IPS DF 4.7 (cell line): ENCODE data around the gene SMPD1.
"Not testable (repeated sequence)": the region's sequence is repeated elsewhere in the genome, so short reads cannot be mapped to it uniquely, and the experiment has no call there.

Source experiments
- DNase-seq: peaks from one replicate; pipeline ENCODE4 v3.0.0-alpha.2; 2013; ENCODE audit warnings: low spot score; ENCODE audit errors: extremely low read depth

The SMPD1 gene

DNA sequence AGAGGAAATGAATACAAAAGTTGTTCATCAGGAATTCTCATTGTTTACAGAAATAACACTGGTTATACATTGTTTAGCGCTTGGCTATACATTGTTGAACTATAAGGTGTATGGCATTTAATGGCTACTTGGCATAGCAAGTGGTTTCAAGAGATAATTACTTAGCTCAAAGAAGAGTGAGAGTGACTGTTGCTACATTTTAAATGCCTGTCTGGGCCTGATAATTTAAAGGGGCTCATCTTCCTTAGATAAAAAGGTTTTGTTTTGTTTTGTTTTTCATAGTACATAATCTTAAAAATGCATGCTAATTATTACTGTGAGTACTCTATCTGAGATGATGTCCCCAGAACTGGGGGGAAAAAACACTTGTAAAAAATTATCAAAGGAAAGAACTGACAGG, 1.5 kb upstream of the SMPD1 start:
- no peak for DNase-seq

DNA sequence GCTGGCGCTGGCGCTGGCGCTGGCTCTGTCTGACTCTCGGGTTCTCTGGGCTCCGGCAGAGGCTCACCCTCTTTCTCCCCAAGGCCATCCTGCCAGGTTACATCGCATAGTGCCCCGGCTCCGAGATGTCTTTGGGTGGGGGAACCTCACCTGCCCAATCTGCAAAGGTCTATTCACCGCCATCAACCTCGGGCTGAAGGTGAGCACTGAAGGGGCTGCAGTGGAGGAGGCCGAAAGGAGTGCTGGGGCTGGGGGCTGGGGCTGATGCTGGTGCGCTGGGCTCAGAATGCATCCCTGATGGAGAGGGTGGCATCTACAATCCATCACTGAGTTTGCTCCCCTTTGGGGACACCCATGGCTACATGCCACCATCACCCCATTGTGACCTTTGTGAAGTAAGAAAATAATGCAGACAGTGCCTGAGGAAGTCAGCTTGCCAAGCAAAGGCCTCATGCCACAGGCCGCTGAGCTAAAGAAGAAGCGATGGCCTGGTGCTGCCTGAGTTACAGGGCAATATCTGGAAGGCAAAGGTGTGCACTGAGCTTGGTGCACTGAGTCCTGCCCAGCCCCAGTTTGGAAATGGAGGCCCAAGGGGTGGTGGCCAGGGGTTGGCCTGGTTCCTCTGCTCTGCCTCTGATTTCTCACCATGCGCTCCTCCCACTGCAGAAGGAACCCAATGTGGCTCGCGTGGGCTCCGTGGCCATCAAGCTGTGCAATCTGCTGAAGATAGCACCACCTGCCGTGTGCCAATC, 620 bp downstream of the SMPD1 start:
- no peak for DNase-seq

DNA sequence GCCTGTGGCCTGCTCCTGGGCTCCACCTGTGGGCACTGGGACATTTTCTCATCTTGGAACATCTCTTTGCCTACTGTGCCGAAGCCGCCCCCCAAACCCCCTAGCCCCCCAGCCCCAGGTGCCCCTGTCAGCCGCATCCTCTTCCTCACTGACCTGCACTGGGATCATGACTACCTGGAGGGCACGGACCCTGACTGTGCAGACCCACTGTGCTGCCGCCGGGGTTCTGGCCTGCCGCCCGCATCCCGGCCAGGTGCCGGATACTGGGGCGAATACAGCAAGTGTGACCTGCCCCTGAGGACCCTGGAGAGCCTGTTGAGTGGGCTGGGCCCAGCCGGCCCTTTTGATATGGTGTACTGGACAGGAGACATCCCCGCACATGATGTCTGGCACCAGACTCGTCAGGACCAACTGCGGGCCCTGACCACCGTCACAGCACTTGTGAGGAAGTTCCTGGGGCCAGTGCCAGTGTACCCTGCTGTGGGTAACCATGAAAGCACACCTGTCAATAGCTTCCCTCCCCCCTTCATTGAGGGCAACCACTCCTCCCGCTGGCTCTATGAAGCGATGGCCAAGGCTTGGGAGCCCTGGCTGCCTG, 1.4 kb downstream of the SMPD1 start:
- no peak for DNase-seq

DNA sequence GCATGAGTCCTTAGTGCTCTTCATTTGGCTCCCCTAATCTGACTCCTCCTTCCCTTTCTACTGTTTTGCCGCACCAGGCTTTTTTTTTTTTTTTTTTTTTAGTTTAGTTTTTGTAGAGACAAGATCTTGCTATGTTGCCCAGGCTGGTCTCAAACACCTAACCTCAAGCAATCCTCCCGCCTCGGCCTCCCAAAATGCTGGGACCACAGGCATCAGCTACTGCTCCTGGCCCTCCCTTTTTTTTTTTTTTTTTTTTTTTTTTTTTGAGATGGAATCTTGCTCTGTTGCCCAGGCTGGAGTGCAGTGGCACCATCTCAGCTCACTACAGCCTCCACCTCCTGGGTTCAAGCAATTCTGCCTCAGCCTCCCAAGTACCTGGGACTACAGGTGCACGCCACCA, 2.0 kb downstream of the SMPD1 start:
- DNase-seq, result not testable (repeated sequence)

DNA sequence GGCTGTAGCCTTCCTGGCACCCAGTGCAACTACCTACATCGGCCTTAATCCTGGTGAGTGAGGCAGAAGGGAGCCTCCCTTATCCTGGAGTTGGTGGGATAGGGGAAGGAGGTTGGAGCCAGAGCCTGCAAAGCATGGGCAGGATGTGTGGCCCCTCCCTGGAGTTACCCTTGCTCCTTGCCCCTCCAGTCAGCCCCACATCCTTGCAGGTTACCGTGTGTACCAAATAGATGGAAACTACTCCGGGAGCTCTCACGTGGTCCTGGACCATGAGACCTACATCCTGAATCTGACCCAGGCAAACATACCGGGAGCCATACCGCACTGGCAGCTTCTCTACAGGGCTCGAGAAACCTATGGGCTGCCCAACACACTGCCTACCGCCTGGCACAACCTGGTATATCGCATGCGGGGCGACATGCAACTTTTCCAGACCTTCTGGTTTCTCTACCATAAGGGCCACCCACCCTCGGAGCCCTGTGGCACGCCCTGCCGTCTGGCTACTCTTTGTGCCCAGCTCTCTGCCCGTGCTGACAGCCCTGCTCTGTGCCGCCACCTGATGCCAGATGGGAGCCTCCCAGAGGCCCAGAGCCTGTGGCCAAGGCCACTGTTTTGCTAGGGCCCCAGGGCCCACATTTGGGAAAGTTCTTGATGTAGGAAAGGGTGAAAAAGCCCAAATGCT, 3.9 kb downstream of the SMPD1 start:
- no peak for DNase-seq

DNA sequence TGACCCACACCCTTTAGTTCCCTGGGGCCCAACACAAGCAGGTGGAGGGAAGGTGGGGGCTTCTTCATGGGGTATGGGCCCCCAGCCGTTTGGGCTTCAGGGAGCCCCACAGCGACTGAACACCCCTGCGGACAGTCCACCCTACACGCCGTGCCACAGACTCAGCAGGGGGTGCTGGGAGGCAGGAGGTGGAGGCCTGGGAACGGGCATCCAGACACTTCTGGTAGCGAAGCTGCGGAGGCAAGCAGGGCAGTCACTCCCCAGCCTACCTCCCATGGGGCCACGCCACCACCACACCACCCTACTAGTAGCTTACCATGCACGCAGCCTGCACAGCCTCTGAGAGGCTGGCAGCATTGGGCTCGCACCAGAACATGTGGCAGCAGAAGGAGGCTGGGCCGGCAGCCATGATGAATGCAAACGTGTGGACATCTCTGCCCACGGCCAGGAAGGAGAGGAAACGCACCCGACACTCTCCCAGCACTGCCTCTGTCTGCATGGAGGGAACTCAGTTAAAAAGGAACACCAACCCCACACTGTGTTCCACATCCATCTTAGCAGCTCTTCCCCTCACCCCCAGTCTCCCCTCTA, 5.3 kb downstream of the SMPD1 start:
- DNase-seq, result no peak

DNA sequence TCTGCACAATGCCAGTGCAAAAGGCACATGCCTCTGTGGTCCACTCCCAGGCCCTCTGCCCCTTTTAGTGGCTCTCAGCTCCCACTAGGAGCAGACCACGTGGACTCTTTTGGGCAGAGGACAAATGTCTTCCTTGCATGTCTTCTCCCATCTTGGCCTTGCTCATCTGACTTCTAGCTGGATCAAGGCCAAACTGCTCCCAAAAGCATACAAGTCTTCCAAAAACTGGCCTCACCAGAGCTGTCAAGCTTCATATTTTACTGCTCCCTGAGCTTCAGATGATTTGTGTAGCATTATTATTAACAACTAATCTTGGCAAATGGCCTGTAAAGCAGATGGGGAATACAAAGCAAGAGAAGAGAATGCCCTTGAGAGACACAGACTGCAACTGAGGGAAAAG, 6.9 kb downstream of the SMPD1 start:
- no peak for DNase-seq

DNA sequence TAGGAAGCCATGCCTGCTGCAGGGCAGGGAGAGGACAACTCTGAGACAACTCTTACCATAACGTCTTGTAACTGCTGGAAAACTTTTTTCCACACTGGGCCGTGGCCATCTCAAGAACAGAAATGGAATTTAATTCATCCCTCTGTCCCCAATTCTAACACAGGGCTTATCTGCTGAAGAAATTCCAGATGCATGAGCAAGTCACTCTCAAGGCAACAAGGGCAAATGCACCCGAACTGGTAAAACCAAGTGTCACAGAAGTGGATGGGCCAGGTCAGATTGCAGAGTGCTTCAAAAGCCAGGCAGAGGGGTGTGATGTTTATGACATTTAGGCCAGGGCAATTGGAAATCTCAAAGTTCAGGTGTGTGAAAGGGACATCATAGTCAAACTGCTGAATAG, 7.4 kb downstream of the SMPD1 start:
- no peak for DNase-seq

DNA sequence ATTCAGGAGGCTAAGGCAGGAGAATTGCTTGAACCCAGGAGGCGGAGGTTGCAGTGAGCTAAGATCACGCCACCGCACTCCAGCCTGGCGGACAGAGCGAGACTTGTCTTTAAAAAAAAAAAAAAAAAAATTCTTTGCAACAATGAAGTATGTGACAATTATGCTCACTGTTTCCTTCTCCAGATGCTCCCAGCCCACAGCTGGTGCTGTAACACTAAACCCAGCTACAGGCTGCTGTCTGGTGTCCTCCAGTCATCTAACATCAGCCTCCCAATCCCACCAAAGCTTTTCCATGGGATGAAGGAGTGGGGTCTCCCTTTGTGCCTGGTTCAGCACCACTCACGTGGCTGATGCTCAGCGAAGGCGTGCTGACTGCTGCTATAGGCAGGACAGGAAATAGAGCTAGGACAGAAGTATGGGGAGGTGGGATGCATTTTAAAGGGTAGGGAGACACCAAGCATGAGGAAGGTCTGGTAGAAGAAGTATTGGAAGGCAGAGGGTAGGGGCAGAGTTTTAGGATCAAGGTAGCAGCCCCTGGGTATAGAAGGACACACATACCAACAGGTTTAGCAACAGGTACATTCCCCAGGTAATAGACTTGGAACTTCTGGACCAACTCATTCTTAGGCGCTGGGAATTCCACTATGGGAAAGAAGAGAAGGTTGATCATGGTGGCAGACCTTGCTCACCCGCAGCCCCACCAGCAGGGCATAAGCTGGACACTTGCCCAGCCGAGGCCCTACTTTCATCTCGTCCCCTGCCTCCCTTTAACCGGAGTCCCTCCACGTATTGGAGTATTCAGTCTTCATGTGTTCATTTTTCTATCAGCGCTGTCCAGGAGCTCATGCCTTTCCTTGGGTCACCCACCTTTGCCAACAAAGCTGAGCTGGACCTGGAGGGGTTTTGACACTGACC, 10.4 kb downstream of the SMPD1 start:
- DNase-seq, result no peak

DNA sequence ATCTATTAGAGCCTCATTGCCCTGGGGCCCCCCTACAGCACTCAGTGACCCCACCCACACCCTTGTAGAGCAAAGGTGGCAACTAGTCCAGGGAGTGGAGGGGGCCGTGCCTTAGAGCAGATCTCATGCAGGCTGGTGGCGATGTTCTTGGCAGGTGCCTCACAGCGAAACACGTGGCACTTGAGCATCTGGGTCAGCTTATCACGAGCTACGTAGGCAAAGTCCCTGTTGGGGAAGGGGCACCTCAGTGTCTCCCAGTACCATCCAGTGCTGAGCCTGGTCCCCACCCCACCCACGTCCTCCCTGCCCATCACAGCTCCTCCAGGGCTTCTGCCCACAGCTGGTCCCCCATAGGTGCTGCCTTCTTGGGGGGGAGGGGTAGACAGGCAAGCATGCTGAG, 11.2 kb downstream of the SMPD1 start:
- no peak for DNase-seq

DNA sequence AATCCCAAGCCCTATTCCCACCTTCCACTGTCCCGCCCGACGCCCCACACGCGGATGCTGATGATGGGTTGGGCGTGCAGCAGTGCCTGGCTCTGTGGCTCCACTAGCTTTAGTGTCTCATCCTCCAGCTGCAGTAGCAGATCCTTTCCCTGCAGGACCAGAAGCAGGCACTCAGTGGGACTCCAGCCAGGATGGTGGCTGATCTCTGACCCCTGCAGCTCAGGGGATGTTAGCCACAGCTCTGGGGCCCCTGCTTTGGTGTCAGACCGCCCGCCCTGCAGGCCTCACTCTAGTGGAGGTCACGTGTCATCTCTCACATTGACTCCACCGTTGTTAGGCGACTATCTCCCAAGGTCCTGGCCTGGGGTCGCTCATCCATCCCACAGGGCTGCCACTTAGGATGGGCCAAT, 11.8 kb downstream of the SMPD1 start:
- DNase-seq, result no peak

DNA sequence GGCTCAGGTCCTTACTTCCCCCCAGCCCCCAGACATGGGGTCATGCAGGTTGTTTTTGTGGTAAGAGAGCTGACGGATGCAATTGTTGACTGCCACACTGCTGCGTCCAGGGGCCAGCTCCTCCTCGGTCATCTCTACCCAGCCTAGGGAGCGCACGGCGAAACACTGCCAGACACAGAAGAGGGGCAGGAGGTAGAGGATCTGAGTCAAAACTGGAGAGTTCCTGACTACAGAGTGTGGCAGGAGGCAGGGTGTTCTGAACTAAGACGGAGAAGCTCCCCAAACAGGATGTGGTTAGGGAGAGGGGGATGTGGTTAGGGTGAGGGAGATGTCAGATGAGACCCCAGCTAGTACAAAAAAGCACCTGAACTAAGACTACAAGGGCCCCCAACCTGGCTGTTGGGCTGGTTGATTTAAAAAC, 12.3 kb downstream of the SMPD1 start:
- no peak for DNase-seq

DNA sequence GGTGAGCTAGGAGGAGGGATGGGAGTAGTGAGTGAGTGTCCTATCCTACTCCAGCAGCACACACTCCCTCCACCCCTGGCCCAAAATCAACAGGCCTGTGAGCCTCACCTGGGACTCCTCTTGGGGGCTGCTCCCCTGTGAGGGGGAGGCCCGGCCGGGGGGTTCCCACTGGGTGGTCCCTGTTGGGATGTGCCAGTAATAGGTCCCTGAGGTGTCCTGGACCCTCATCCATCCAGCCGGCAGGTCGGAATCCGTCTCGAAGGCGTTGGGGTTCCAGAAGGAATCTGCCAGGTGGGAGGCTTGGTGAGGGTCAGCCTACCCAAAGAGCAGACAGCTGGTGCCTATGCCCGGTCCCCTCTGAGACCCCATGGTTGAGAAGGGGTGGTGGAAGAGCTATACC, 13.3 kb downstream of the SMPD1 start:
- no peak for DNase-seq

DNA sequence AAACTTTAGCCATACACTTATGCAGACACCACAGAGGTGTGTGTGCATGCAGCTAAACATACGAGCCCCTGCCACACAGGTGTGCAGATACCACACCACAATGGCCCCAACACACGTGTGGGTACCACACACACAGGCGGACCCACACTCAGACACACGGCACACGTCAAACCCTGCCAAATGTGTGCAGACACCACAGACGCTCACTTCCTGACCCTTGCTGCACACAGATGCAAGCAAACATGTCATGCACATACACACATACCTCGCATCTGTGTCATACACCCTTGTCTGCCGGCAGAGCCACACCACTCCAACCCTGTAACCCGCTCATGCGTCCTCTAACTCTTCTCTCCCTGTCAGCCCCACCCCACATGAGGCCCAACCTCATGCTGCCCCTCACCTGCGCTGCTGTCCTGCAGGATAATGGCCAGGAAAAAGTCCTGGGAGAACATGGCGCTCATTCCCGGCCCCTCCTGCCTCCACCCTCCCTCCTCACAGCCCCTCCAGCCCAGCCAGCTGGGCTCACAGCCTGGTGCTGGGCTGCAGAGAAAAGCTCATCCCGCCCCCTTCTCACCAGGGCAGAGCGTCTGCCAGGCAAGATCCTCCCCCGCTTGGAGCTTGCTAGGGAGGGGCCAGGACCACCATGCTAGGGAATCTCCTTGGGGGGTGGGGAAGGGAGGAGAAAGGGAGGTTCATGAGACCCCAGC, 14.2 kb downstream of the SMPD1 start:
- no peak for DNase-seq

DNA sequence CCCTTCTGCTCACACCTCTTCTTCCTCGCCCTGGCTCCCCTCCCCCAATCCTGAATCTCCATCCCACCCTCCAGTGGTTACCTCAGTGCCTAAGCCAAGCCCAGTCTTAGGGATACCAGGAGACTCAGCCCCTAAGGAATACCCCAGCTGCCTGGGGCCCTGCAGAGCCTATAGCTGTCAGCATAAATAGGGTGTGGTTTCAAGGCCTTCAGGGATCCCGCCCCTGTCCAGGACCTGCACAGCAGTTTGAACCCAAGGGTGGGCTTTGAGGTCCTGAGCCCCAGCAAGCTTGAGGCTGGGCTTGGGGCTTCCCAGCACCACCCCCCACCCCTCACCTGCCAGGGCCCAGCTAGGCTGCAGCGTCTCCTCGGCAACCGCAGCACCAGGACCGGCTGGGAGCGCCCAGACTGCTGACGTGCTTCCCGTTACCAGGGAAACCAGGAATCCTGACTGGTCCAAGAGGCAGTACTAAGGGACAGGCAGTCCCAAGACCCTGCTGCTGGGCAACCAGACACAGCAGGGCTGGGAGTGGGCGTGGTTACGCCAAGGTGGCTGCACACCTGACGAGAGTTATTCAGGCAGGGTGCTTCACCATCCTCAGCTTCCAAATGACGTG, 14.9 kb downstream of the SMPD1 start:
- DNase-seq, result no peak

DNA sequence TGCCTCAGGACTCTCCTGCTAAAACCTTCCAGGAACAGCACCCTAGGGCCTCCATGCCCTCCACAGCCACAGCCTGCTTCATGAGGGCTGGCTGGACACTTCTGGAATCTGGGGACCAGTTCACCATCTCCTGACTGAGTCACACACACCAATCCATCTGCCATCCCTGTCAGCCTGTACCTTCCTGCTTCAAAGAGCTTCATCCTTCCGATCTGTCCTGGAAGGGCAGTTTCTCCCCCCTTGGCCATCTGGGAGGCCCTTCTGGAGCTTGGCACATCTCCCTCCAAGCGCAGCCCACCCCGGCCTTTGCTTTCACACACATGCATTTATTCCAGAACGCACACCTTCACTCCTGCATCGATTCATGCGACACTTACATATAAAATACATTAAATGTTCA, 15.6 kb downstream of the SMPD1 start:
- no peak for DNase-seq

DNA sequence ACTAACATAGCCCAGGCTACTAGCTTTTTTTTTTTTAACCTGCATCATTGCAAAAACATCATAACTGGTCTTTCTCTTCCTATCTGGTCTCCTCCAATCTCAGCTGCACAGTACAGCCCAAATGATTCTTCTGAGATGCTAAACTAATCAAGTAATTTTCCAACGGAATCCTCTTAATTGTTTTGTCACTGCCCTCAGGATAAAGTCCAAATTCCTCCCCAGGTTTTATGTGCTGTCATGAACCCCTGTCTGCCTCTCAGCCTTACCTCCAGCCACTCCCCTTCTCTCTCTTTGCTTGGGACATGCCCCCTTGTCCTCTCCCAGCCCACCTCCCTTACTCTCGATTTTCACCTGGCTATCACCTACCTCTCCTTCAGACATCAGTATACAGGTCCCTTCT, 16.1 kb downstream of the SMPD1 start:
- no peak for DNase-seq

DNA sequence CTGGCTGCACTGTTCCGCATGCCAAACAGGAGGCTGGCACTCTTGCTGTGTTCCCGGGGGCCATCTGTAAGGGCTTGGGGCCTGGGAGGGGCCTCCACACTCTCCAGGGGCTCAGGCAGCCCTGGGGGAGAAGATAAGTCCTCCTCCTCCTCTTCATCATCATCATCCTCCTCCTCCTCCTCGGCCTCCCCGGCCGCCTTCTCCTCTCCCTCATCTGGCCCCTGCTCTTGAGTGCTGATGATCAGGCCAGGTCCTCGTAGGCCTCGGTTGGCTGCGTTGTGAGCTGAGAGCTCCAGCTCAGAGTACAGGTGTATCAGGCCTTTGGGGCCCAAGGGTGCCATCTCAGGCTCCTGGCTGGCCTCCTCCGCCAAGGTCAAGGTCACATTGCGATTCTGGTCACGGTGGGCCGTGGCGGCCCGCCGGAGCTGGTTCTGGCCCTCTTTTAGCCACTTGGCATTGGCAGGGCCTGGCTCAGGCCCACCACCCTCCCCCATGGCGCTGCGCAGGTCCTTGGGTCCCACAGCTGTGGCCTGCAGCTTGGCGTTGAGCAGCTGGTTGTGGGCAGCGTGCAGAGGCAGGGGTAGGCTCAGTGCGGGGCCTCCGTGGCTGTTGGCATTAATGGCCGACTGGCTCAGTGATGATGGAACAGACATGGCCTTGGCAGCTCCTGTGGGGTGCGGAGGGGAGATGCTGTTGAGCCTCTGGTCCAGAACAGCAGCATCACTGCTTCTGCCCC, 20.6 kb downstream of the SMPD1 start:
- DNase-seq, result no peak

DNA sequence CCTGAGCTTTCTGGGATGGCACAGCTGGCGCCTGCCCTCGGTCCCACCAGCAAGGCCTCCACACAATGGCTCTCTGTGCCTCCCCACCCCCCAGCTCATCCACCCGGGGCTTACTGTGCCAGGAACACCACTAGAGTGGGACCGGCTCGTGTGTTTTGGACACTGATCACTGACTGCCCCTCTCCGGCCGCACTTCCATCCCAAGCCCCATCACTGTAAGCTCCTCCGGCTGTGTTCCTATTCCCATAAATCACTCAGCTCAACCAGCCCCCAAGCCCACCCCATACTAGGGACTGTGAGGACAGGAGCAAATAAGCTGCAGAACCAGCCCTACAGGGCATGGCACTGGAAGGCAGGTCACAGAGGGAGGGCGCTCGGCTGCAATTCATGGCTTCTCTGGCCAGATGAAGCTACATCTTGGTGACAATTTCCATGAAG, 21.3 kb downstream of the SMPD1 start:
- no peak for DNase-seq

DNA sequence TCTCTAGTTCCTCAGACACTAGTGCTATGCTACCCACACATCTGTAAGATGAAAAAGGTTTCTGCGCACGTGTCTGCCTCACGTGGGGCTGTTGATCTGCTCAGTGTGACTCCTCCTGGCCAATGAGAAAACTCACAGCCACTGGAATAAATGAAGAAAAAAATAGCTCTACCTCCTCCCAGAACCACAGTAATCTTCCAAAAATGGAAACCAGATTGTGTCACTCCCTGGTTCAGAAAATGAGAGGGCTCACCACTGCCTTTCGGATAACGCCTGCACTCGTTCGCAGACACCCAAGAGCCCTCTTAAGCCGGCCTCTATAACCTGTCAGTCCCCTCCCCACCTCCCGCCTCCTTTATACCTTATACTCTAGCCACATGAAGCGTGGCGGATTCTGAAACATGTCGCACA, 23.5 kb downstream of the SMPD1 start:
- DNase-seq, result no peak
